Loucy (cell line): ENCODE measurements around the gene PSME4.

Experiments
- EZH2phosphoT487 ChIP-seq: fragments of 200-600 bp; IDR thresholded peaks from 2 replicates; pipeline ENCODE4 v1.6.1; 2018; ENCODE audit warnings: antibody characterized with exemption, mild to moderate bottlenecking, moderate library complexity, borderline replicate concordance
- TF ChIP-seq, protein P1 (sequence below): fragments of 200-600 bp; sonication (generic); conservative IDR thresholded peaks from 2 replicates; pipeline ENCODE4 v1.5.1; 2014; ENCODE audit warnings: mild to moderate bottlenecking, antibody characterized with exemption, low read length

DNA sequence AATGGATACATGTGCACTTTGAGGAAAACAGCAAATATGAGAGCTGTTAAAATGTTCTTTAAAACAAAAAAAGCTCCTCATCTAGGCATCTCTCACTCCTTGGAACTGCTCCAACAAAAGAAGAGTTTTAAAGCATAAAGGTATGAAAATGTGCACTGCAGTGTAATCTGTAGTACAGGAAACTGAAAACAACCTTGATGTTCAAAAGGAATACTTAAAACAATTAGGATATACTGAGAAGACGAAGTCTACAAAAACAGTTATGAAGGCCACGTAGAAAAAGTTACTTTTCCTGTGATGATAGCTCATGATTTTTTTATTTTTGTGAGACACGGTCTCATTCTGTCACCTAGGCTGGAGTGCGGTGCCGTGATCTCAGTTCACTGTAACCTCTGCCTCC, 109.0 kb downstream of the PSME4 start:
- TF ChIP-seq, protein P1, sequence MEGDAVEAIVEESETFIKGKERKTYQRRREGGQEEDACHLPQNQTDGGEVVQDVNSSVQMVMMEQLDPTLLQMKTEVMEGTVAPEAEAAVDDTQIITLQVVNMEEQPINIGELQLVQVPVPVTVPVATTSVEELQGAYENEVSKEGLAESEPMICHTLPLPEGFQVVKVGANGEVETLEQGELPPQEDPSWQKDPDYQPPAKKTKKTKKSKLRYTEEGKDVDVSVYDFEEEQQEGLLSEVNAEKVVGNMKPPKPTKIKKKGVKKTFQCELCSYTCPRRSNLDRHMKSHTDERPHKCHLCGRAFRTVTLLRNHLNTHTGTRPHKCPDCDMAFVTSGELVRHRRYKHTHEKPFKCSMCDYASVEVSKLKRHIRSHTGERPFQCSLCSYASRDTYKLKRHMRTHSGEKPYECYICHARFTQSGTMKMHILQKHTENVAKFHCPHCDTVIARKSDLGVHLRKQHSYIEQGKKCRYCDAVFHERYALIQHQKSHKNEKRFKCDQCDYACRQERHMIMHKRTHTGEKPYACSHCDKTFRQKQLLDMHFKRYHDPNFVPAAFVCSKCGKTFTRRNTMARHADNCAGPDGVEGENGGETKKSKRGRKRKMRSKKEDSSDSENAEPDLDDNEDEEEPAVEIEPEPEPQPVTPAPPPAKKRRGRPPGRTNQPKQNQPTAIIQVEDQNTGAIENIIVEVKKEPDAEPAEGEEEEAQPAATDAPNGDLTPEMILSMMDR: no peak
- no peak for TF ChIP-seq EZH2phosphoT487
